PFSK-1 (cell line): Measurements from ENCODE around the gene PSMB4.

Source experiments
- FOXP2 ChIP-seq: optimal IDR thresholded peaks from 2 replicates; pipeline ENCODE3; 2011; ENCODE audit warnings: borderline replicate concordance, control low read depth, inconsistent platforms; ENCODE audit not compliant: insufficient read depth; ENCODE audit errors: extremely low read length, extremely low read depth
- POLR2AphosphoS5 ChIP-seq: IDR thresholded peaks from 2 replicates; pipeline ENCODE4 v1.6.1; 2012; ENCODE audit warnings: low read depth, mild to moderate bottlenecking, control low read depth, low read length, moderate library complexity
- REST ChIP-seq, 2 experiments: IDR thresholded peaks; 2 replicates each; pipeline versions ENCODE4 v1.6.1 to v1.8.0; 2011 to 2012; ENCODE audit warnings: low read depth in 2 of 2, low read length in 2 of 2, control low read depth in 1 of 2, inconsistent platforms in 1 of 2, mild to moderate bottlenecking in 1 of 2, moderate library complexity in 1 of 2; ENCODE audit not compliant: insufficient read depth in 1 of 2
- SIN3A ChIP-seq: IDR thresholded peaks from 2 replicates; pipeline ENCODE4 v1.6.1; 2012; ENCODE audit warnings: mild to moderate bottlenecking, low read length, moderate library complexity, borderline replicate concordance; ENCODE audit not compliant: insufficient read depth
- TAF1 ChIP-seq: IDR thresholded peaks from 2 replicates; pipeline ENCODE4 v1.6.1; 2012; ENCODE audit warnings: low read length, control low read depth, borderline replicate concordance; ENCODE audit not compliant: insufficient read depth

Gene PSMB4

GRCh38 chr1:151443846-151444782 lies 44.7 kb downstream of the PSMB4 start:
- no peak for TF ChIP-seq SIN3A
- no peak for TF ChIP-seq REST (IDR thresholded peaks at IDR 0.05; ENCODE audit: insufficient read depth in 1 of 2, low read depth in 2 of 2, low read length in 2 of 2)
- TF ChIP-seq TAF1 = no peak

GRCh38 chr1:151444783-151445177 lies 45.4 kb downstream of the PSMB4 start:
- no peak for TF ChIP-seq POLR2AphosphoS5
- no peak for TF ChIP-seq REST (IDR thresholded peaks at IDR 0.05; ENCODE audit: insufficient read depth in 1 of 2, low read depth in 2 of 2, low read length in 2 of 2)
- TF ChIP-seq FOXP2 = no peak
- no peak for TF ChIP-seq TAF1
- no peak for TF ChIP-seq SIN3A

- TF ChIP-seq TAF1 (no peak), POLR2AphosphoS5 (no peak), FOXP2 (no peak), REST (IDR thresholded peaks at IDR 0.05; ENCODE audit: insufficient read depth in 1 of 2, low read depth in 2 of 2, low read length in 2 of 2) (no peak), SIN3A (no peak)
Observed at GRCh38 chr1:151447696-151448095, 48.3 kb downstream of the PSMB4 start.
